ENCODE data around the gene SLC6A8.

DNA sequence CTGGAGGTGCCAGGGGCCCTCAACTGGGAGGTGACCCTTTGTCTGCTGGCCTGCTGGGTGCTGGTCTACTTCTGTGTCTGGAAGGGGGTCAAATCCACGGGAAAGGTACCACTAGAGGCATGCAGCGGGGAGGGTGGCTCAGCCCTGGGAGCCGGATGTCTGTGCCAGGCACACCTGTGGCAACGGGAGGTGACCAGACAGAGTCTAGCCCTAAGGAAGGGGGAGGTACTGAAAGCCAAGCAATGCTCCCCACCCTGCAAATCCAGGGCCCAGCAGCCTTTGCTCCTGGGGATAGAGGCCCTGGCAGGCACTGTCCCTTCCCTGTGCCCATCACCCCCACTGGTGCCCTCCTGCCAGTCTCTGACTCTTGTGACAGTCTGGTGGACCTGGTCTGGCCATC lies 4.3 kb downstream of the SLC6A8 start:
- TF ChIP-seq, protein P1, sequence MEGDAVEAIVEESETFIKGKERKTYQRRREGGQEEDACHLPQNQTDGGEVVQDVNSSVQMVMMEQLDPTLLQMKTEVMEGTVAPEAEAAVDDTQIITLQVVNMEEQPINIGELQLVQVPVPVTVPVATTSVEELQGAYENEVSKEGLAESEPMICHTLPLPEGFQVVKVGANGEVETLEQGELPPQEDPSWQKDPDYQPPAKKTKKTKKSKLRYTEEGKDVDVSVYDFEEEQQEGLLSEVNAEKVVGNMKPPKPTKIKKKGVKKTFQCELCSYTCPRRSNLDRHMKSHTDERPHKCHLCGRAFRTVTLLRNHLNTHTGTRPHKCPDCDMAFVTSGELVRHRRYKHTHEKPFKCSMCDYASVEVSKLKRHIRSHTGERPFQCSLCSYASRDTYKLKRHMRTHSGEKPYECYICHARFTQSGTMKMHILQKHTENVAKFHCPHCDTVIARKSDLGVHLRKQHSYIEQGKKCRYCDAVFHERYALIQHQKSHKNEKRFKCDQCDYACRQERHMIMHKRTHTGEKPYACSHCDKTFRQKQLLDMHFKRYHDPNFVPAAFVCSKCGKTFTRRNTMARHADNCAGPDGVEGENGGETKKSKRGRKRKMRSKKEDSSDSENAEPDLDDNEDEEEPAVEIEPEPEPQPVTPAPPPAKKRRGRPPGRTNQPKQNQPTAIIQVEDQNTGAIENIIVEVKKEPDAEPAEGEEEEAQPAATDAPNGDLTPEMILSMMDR (conservative IDR thresholded peaks at IDR 0.05; ENCODE audit: low read length) = no peak
- no peak for TF ChIP-seq EZH2phosphoT487 (IDR thresholded peaks at IDR 0.05; ENCODE audit: borderline replicate concordance)

Data from Loucy (cell line).